HepG2 (cell line): Measurements from ENCODE around the gene WDHD1.

ENCODE experiments used
- CREB1 ChIP-seq, 2 experiments: fragments of 450-650 bp in 1 of 2; IDR thresholded peaks; 2 replicates each; pipeline ENCODE4 v1.6.1; 2016 to 2017; ENCODE audit warnings: control low read depth in 1 of 2, mild to moderate bottlenecking in 1 of 2, missing compliant biosample characterization in 1 of 2, missing genetic modification characterization in 1 of 2
- EP300 ChIP-seq, 3 experiments: sonication (generic) in 1 of 3; formaldehyde crosslinking in 1 of 3; IDR thresholded peaks; 2 replicates each; pipeline versions ENCODE4 v1.5.1 to v1.6.1; 2011 to 2020; ENCODE audit warnings: low read depth in 2 of 3, low read length in 2 of 3, borderline replicate concordance in 1 of 3, improper control_type of control experiment in 1 of 3, mild to moderate bottlenecking in 1 of 3, missing genetic modification reagents in 1 of 3, moderate library complexity in 1 of 3
- KDM1A ChIP-seq: IDR thresholded peaks from 2 replicates; pipeline ENCODE4 v1.6.1; 2016; ENCODE audit warnings: missing compliant biosample characterization
- NFIB ChIP-seq: sonication (generic); formaldehyde crosslinking; IDR thresholded peaks from 2 replicates; pipeline ENCODE4 v1.9.0; 2021; ENCODE audit warnings: missing genetic modification reagents, mild to moderate bottlenecking, borderline replicate concordance

GRCh38 chr14:54975856-54976255 lies 51.0 kb downstream of the WDHD1 start:
- TF ChIP-seq CREB1 (IDR thresholded peaks at IDR 0.05), result no peak
- no peak for TF ChIP-seq CREB1 (CRISPR knock-in tag; IDR thresholded peaks at IDR 0.05)
- TF ChIP-seq KDM1A, result no peak
- TF ChIP-seq EP300 (IDR thresholded peaks at IDR 0.05; ENCODE audit: low read depth in 2 of 2, low read length in 2 of 2), result no peak
- no peak for TF ChIP-seq EP300 (CRISPR knock-in tag; IDR thresholded peaks at IDR 0.05; ENCODE audit: borderline replicate concordance)
- no peak for TF ChIP-seq NFIB
